T-helper 2 cell treated with Interferon-gamma antibody and Interleukin-4, amounts not matched to agents 100 ng/mL and 5 ng/mL, for 36 hours (primary cell): ENCODE measurements around the gene LTBP1. TPM values are rescaled to one million over a fixed set of nuclear protein-coding genes. Genes with fewer than 3 reads are reported as not detected.

Experiments
- intact Hi-C: fragments of 100-400 bp; cut with micrococcal nuclease; formaldehyde crosslinking; loops from one replicate; pipeline ENCODE4 v1.15.1; 2023
- total RNA-seq: library from RNA; stranded (reverse); gene quantifications from 2 replicates; pipeline ENCODE4 v1.2.3, GENCODE V29; 2022

Gene LTBP1
- total RNA-seq, 1 donor from 2014 or later, result 0.30 TPM

DNA sequence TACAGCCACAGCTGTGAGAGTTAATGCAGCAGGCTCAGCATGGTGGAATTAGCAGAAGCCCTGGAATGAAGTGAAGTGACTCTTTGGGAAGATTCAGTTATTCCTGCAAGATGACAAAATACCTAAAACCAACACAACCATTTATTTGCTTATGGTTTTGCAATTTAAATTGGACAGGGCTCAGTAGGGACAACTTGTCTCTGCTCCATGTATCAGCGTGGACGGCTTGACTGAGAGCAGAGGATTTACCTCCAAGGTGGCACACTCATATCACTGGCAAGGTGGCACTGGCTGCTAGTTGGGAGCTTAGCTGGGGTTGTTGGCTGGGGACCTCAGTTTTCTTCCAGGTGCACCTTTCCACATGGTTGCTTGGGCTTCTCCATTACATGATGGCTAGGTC is 58.3 kb downstream of the LTBP1 start:
- intact Hi-C loops, result no loop called here

DNA sequence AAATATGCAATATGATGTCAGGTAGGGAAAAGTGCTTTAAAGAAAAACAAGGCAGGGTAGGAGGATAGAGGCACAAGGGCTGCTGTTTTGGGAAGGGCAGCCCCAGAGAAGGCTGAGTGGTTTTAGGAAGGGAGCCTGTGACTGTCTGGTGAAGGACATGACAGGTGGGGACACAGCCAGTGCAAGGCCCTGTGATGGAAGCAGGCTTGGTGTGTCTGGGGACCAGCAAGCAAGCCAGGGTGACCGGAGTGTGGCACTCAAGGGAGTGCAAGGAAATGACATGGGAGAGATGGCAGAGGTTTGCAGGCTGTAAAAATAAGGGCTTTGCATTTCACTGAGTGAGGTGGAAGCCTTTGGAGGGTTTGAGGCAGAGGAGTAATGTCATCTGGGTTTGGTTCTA is 62.0 kb downstream of the LTBP1 start:
- intact Hi-C loops, result no loop called here

DNA sequence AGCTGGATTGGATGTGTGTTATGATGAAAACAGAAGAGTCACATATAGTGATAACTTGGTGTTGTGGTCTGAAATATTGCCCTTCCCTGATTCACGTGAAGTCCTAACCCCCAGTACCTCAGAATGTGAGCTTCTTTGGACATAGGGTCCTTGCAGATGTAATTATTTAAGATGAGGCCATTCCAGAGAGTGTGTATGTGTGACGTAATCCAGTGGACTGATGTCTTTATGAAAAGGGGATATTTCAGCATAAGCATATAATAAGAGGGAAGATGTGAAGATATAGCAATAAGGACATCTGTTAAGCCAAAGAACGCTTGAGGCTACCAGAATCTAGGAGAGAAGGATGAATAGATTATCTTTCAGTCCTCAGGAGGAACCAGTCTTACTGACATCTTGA is 62.5 kb downstream of the LTBP1 start:
- intact Hi-C loops, result no loop called here

DNA sequence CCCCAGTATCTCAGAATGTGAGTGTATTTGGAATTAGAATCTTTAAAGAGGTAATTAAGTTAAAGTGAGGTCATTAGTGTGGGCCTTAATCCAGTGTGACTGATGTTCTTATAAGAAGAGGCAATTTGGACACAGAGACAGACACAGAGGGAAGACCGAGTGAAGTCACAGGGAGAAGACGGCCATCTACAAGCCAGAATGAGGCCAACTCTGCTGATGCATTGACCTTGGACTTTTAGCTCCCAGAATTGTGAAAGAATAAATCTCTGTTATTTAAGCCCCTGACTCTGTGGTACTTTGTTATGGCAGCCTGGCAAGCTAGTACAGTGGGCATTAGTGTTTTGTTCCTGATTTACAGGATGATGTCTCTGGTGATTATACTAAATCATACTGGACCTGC is 64.6 kb downstream of the LTBP1 start:
- intact Hi-C loops, result no loop called here

DNA sequence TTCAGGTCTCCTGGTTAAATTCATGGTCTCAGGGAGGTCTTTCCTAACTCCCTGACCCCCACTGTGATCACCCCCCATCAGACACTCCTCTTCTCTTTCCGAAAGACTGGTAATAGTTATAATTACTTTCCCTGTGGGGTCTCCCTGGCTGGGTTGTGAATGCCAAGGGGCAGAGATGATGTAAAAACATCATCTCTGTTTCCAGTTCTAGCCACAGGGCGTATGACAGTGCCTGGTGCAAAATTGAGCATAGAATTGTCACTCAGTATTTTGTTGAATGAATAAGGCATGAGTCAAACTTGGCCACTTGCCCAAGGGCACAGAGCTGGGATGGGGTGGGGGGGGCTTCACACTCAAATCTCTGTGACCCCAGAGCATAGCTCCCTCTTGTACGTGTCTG is 65.2 kb downstream of the LTBP1 start:
- intact Hi-C loops, result no loop called here

DNA sequence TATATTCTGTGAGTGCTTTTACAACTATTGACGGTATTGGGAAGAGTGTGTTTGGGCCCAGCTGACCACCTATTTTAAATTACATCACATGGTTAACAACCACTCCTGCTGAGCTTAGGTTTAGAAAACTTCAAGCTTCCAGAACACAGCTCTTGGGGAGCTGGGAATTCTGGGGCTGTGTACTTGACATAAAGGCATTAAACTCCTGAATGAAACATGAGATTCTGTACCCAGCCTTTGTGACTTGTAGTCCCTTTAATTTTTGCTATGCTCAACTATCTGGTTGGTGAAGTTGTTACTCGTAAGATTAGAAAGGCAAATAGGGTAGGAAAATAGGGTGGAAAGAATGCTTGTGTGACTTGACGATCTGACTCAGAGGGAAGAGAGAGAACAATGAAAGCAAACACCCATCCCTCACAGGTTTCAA is 66.9 kb downstream of the LTBP1 start:
- intact Hi-C loops, result no loop called here

DNA sequence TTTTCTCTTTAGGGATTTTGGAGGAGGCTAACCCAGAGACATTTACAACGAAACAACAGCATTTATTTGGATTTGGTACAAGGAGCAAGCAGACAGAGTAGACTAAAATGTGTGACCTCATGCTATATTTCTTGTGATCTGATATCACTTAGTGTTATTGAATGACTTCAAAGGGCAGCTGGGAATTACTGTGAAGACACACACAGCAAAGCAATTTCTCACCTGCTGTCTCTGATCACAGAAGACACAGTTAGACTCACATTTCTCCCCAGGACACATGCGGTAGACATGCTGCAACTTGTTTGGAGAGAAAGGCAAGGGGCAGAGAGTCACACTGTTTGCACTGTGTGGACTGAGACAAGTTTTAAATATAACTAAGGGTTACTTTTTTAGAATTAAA is 67.5 kb downstream of the LTBP1 start:
- intact Hi-C loops, result no loop called here

DNA sequence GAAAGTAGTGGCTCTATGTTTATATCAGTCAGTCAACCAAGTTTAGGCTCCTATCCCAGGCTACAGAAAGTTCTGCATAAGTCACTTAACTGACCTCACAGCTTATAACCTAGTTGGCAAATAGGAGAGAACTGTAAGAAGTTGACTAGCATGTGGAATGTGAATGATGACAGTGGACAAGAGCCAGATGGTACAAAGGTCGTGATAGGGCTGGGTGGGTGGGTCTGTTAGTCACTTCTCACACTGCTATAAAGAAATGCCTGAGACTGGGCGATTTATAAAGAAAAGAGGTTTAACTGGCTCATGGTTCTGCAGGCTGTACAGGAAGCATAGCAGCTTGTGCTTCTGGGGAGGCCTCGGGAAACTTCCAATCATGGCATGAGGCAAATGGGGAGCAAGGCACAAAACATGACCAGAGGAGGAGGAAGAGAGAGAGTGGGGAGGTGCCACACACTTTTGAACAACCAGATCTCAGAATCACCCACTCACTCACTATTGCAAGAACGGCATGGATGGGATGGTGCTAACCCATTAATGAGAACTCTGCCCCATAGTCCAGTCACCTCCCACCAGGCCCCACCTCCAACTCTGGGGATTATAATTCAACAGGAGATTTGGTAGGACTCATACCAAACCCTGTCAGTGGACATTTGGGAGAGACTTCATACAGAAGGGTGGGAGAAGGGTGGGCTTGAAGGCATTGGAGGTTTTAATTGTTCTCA is 68.8 kb downstream of the LTBP1 start:
- intact Hi-C loops, result no loop called here

DNA sequence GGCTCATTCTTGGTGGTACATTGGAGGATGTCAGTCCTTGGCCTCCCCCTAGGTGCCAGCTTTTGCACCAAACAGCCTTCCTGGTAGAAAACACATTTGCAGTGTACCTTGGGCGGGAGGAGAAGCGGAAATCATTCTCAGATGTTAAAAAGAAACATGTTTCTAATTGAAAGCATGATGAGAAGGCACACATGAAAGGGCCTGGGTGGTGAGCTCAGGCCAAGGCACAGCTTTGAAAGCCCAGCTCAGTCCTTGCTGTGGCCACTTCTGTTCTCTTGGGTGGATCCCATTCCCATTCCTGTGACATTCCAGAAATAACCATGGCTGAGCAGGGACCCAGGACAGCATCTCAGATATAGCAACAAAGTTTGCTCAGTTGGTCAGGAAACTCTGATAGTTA is 71.5 kb downstream of the LTBP1 start:
- intact Hi-C loops, result no loop called here

DNA sequence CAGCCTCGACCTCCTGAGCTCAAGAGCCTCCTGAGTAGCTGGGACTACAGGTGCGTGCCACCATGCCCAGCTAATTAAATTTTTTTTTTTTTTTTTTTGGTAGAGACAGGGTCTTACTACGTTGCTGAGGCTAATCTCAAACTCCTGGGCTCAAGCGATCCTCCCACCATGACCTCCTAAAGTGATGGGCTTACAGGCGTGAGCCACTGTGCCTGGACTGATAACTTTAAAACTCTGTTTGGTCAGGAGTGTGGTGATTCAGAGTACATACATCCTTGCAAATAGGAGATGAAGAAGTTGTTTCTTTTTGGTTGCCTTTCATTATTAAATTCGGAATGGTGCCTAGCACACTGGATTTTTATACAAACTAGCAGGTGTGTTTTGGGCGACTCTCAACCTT is 73.0 kb downstream of the LTBP1 start:
- intact Hi-C loops, result no loop called here

DNA sequence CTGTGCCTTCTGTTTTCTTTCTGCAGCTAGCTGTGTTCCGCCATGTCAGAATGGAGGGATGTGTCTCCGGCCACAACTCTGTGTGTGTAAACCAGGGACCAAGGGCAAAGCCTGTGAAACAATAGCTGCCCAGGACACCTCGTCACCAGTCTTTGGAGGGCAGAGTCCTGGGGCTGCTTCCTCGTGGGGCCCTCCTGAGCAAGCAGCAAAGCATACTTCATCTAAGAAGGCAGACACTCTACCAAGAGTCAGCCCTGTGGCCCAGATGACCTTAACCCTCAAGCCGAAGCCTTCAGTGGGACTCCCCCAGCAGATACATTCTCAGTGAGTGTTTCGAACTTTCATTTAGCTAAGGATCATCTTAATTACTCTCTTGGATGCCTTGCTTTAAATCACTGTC is 74.1 kb downstream of the LTBP1 start:
- intact Hi-C loops, result no loop called here

DNA sequence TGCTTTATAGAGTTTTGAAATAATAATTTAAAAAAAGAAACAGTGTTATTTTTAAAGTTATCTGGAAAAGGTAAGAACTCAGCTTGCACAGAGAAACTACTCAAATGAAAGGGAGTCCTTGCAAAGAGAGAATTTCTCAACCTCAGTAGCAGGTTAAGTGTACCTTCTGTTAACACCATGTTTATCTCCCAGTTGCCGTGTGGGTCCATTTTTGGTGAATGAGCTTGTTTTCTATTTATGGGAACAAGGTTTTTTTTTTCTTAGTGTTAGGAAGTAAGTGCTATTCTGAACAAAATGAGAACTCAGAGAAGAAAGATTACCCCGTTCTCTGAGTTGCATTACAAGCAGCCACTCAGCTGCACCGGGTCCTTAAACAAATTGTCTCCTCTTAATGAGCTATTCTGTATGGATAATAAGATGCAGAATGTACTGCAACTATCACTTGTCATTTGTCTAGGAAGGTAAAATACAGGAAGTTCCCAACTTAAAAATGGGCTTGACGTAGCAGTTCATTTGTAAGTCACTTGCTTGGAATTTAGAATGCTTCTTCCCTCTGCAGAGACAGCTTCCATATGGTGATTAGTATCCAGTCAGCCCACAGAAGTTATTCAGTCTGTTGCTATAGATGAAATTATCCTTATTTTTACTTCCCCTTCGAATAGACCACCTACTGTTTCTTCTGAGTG is 74.9 kb downstream of the LTBP1 start:
- intact Hi-C loops, result no loop called here

DNA sequence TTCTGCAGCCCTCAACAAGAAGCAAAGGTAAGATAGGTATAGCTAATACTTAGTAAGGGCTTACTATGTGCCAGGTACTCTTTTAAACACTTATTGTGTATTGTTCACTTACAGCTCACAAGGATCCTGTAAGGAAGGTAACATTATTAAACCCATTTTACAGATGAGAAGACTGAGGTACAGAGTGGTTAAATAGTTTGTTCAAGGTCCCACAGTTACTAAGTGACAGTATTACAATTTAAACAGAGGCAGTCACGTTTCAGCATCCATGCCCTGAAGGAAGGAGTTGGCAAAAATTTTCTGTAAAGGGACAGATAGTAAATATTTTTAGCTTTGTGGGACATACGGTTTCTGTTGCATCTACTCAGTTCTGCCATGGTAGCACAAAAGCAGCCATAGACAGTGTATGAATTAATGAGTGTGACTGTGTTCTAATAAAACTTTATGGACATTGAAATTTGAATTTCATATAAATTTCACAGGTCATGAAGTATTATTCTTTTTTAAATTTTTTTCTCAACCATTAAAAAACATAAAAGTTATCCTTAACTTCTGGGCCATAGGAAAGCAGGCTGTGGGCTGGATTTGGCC is 75.7 kb downstream of the LTBP1 start:
- intact Hi-C loops, result no loop called here

DNA sequence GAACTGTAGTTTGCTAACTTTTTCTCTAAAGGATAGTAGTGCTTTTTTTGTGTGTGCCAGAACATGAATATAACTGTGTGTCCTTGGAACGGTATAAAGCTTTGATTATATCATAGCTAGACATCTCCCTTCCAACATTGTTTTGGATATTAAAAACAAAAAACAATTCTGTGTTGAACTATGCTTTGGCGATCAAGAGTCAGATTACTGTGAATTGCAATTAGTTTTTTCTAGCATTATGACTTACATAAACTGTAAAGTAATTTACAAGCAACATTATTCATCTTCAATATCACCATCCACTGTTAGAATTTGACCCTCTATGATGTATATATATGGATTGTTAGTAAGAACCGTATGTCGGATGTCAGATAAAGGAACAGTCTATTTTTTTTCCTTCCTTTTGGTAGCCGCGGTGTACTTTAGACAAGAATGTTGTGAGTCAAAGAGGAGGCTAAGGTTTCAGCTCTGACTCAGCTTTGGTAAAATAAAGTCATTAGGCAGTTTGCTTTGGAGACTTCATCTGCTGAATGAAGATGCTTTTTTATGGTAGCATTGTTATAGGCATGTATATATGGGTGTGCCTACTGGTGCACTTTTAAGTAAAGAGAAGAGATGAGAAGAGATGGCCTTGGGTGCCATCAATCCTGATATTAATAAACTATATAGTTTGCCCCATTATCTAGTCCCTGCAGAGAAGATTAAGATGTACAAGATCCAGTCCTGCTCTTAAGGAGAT is 76.4 kb downstream of the LTBP1 start:
- intact Hi-C loops, result no loop called here

DNA sequence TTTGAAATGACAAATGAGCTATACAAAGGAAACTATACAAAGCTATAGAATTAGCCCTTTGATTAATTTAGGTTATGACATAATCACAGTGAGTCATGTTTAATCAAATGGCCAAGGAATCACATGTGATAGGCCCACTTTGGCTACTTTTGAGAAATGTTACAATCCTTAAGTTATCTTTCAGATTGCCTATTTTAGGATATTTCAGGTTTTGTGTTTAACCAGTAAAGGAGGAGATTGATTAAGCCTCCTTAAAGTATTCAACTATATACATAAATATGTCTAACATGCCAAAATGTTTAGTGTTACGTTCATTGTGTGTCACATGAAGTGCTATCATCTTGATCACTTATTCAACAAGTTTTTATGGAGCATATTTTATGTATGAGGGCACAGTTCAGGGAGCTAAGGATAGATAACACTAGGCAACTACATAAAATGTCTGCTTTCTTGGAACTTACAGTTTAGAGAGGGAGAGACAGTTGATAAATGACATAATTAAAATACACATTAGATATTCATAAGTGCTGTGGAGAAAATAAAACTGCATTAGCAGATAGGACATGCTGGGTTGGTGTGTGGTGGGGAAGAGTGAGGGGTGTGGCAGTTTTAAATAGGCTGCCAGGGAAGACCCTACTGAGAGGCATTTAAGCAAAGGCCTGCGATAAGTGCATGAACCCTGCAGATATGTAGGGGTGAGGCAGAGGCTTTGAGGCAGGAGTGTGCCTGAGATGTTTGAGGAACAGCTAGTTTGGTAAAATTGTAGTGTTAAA is 77.2 kb downstream of the LTBP1 start:
- intact Hi-C loops, result no loop called here

DNA sequence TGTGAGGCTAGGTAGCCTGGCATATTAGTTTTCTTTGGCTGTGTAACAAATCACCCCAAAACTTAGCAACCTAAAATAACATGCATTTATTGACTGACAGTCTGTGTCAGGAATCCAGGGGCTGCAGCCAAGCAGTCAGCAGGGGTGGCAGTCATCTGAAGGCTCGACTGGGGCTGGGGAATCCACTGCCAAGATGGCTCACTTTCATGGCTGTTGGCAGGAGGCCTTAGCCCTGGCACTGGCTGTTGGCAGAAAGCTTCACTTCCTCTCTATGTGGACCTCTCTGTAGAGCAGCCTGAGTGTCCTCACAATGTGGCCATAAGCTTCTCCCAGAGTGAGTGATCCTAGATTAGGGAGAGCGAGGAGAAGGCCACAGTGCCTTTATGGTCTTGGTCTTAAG is 78.0 kb downstream of the LTBP1 start:
- intact Hi-C loops, result no loop called here

DNA sequence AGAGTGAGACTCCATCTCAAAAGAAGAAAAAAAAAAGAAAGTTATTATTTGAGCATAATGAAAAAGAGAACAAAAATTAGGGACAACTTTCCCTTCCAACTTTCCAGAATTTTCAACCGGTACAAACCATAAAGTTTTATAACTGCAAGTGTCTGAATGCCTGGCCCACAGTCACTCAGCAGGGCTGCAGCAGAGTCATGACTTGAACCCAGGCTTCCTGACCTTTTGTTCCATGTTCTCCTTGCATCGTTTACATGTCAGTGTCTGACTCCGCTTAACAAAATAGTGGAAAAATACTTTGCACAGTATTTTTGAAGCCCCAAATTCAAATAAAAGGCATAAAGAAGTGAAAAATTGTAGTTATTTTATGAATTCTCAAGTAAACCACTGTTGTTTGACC is 82.7 kb downstream of the LTBP1 start:
- intact Hi-C loops, result no loop called here

DNA sequence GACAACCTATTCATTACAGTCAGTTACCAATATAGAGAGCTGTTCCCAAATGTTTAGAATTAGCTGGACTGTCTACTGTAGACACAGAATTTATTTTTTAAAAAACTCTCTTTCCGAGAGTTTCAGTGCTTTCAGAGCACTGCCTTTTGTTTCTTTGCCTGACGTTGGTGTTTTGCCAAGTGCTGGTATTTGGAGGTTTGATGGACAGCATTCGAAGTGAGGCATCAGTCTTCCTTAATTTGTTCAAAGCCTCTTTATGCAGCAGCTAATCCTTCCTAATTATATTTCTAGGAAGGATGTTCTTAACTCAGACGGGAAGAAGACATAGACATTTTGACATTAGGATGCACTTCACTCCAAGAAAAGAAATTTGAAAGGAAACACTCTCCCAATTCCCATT is 83.2 kb downstream of the LTBP1 start:
- intact Hi-C loops, result loop anchor here (10.0 kb wide), 1 partner anchor 345 kb away; no protein-coding TSS in a partner anchor

DNA sequence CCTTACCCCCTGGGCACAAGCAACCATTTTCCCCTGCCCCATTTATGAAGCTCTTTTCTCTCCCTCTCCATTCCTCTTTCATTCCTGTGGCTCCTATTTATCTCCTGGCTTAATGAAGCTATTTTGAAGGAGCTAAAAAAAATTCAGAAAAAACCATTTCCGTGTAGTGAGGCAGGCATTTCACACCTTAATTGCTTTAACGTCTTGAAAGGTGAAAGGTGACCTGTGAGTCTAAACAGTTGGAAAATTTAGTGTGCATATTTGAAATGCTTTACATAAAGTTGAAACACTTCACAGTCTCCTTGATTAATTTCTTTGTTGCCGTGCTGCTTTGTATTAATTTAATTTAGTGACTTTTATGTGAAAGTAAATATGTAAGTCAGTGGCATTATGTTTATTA is 83.6 kb downstream of the LTBP1 start:
- intact Hi-C loops, result loop anchor here (10.0 kb wide), 1 partner anchor 344 kb away; no protein-coding TSS in a partner anchor

DNA sequence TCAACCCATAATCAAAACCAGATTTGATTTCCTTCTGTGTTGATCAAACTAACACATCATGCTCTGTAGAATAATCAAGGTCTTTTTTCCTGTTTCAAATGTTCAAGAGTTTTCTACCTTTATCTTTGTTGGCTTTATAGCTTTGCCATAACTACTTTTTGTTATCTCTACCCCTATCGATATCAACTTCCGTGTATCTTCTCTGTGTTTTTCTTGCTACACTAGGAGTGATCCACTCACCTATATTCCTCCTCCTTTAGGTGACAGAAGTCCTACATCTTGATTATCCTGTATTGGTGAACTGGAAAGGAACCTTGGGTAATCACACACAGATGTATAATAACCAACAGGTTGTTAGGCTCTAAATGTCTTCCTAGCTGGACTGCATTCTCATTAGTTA is 85.5 kb downstream of the LTBP1 start:
- intact Hi-C loops, result loop anchor here (10.0 kb wide), 1 partner anchor 343 kb away; no protein-coding TSS in a partner anchor

DNA sequence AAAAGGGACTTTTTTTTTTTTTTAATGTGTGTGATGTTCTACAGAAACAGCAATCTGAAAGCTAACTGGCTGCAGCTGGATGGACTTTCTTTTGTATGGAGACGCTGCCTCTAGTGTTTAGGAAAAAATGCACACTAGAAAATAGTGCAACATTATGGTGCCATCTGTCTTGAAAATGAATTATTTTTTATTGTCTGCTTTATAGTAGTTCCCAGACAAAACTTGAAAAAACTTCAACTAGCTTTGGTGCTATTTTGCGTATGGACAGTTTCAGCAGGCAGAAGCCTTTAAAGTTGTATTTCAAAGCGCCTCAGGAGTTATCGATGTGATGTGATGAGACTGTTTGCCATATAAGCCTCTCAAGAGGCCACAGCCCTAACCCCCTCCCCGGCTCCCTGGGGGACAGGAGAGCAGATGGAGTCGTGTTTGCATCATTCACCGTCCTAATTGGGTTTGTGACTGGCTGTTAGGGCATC is 86.9 kb downstream of the LTBP1 start:
- intact Hi-C loops, result loop anchor here (10.0 kb wide), 1 partner anchor 341 kb away; no protein-coding TSS in a partner anchor
